Fibroblast of the conjunctiva (primary cell): ENCODE data around the gene DTNA.
A peak's percentile ranks its signal among the peaks of the same experiment; 100 is the strongest.

ENCODE experiments used
- DNase-seq: peaks from one replicate; pipeline ENCODE4 v3.0.0-alpha.2; 2010; ENCODE audit warnings: low read depth

DTNA gene

DNA sequence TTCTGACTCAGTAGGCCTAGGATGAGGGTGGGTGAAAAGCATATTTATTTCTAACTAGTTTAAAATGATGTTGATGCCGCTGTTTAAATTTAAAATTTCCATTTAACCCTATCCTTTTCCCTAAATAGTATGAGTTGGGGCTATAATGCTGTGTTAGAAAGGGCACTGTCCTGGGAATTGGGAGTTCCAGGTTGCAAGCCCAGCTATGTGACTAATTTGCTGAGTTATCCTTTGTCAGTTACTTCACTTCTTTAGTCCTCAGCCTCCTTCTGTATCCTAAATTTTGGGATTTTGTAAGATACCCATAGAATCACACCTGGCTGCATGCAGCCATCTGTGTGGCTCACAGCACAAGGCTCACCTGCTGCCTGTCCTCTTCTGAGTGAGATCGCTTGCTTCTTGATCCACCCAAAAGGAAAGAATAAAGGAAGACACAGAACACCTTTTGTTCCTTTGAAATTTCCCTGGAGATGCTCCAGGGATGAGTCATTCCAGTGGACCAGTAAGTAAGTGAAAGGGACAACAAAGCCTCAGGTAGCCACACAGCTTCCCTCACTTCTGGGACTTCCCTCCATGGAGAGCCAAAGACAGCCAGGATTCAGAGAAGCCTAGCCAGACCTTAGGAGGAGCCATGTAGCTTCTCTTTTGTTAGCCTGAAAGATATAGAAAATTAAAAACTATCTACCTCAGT lies 97.2 kb downstream of the DTNA start:
- no peak for DNase-seq

DNA sequence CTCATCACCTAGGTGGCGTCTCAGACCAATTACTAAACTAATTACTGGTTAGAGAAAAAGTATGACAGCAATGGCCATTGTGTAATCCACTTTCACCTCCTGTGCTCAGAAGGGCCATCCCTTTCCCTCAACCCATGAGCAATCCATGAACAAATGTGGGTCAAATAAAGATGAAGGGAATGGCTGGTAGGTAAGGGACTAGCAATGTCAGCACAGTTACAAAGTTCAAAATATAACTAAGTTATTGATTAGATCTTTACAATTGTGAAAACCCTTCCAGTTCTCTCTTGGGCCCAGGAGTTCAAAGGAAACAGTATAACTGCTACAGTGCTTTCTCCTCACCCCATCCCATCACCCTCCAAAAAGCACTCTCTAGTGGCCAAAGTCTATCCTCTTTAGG lies 98.3 kb downstream of the DTNA start:
- no peak for DNase-seq

DNA sequence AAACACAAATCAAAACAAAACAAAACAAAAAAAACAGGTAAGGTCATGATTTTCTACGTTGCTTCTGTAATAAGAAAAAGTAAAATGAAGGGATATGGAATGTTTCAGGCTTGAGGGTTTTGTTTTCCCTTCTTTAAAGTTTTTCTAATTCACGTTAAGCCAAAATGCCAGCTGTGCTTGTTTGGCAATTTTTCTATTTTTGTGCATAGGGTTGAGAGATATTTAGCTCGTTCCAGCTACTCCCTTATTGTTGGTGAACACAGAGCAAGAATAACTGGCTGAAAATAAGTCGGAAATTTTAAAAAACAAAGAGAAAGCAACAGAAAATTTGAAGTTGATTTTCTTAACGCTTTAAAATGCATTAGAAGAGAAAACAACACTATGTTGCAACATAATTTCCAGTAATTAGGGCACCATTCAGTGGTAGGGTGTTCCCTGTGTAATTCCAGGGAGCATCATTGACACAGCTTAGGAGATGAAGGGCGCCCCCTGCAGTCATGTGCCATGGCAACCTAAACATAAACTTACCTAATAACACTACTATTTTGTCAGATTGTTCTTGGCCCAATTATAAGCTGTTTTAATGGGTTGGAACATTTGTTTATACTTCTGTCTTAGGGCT lies 99.5 kb downstream of the DTNA start:
- DNase-seq: peak; percentile 43

DNA sequence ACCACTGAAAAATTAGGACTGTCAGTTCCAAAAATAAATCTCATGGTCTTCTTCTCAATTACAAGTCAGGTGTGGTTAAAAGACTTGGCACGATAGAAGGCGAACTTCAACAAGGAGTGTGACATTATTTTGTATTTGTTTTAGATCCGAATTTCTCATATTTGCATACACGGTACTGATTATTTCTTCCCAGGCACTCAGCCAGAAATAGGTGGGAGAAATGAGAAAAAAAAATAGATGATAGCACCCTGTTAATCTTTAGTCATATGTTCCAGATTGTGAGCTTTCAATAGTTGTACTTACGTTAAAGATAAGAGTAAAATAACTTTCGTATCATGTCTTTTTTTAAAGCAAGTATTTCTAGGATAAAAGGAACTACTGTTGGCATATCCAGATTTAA lies 106.1 kb downstream of the DTNA start:
- DNase-seq: no peak

DNA sequence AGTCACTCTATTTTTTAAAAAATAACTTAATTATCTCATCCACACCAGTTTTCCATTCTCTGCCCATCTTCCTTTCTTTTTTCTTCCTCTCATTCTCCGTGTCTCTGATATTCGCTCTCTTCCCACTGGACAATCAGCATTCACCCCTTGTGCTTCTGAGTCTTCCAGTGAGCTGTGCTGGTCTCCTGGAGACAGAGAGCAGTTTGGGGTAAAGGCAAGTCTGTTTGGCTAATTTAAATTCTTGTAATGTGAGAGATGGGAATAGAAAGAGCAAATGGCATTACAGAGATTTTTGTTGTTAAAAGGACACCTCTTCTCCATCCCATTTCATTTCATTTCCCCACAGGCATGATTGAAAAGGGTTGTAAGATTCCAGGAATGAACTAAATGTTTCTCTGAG lies 107.5 kb downstream of the DTNA start:
- no peak for DNase-seq

DNA sequence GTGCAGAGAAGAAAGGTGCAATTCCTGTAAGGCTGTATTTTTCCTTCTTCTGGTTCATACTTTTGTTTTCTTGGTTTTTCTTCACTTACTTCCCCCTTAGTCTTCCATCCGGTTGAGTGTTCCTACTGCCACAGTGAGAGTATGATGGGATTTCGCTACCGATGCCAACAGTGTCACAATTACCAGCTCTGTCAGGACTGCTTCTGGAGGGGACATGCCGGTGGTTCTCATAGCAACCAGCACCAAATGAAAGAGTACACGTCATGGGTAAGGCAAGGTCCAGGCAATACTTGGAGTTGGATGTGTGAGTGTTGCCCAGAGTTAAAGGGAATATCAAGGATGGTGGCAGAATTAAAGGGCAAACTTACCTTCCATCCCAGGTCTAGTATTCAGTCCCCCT lies 108.0 kb downstream of the DTNA start:
- no peak for DNase-seq

DNA sequence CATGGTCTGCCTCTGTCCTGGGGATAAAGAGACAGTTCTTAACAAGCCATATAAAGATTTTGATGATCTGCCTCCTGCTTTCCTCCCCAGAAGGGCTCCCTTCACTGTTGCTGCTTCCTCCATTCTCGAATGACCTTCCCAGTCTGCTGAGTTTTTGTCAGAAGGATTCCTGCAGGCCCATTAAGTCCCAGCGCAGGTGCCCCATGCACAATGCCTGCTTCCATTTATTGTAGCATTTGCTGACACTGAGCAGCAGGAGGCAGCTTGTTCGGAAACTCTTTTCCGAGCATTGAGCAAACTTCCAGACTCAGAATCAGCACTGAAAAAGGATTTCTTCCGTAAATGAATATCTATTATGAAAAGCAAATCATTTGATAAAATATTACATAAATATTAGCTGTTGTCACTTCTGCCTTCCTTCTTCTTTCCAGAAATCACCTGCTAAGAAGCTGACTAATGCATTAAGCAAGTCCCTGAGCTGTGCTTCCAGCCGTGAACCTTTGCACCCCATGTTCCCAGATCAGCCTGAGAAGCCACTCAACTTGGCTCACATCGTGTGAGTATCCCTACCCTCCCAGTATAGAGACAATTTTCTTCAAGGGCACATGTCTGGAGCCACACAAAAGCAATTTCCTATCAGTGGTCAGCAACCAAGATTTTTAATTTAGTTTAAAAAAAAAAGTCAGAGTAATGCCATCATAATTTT lies 110.4 kb downstream of the DTNA start:
- DNase-seq: no peak

DNA sequence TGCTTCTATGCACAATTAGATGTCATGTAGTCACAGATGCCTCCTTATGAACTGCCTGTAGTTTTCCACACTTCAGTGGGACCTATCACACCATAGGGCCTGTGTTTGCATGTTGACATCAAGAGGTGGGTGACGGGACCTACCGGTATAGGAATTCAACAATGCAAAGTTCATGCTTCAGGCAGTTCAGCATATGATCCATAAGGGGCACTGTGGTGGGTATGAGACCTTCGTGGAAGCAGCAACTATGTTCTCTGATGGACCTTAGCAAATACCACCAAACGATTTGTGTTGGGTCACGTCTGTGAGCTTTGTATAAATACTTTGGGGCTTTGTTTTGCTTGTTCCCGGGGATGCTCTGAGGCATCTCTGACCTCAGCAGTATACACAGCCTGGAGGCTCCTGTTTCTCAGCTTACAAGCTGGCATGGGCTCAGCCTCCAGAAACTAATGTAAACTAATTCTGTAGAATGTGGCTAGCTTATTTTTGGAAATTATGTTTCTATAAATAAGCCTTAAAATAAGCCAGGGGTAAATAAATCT lies 111.6 kb downstream of the DTNA start:
- peak; percentile 6 for DNase-seq

DNA sequence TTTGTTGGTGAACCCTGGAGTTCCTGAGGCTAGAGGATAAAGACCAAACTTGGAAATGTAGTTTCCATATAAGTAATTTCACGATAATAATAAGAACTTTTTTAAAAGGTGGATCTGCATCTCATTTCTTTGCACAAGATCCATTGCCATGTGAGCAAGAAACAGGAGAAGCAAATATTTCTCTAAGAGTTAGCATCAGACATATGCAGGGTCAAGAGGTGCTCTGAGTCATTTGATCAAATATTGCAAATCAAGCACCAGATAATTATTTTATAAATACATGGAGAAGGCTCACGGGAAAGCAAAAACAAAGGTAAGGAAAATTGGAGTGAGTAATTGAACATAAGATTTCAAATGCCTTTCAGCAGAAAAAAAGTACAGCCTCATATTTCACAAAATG lies 118.0 kb downstream of the DTNA start:
- DNase-seq: no peak

DNA sequence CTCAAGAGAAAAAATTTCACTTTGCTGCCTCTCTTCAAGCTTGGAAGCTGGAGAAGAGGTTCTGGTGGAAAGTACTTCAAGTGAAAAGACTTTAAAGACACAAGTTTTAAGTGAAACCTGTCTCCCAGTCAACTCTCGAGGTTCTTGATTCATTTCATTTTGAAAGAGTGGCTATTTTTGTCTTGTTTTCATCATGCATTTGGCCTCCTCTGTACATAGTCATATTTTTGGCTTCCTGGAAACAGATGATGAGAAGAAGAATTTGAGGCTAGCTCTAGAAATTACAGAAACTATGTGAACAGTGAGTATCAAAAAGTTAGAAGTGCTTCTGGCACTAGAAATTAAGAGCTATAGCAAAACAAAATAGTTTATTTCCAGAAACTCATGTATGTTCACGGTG lies 124.8 kb downstream of the DTNA start:
- DNase-seq: no peak

DNA sequence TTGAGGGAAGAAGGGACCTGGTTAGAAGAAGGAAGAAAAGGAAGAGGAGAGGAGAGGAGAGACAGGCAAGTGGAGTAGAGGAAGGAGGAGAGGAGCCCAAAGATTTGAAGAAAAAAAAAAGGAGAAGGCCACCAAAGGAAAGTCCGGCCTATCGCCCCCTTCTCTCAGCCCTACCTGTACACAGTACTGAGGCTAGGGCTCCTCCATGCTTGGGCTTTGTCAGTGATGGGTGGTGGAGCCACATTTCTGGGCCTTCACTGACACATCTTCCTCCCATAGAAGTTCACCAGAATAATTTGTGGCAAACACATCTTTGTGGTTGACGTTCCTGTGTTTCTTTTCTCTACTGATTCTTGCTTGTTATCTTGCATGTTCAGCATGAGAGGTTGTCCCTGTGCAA lies 125.4 kb downstream of the DTNA start:
- no peak for DNase-seq

DNA sequence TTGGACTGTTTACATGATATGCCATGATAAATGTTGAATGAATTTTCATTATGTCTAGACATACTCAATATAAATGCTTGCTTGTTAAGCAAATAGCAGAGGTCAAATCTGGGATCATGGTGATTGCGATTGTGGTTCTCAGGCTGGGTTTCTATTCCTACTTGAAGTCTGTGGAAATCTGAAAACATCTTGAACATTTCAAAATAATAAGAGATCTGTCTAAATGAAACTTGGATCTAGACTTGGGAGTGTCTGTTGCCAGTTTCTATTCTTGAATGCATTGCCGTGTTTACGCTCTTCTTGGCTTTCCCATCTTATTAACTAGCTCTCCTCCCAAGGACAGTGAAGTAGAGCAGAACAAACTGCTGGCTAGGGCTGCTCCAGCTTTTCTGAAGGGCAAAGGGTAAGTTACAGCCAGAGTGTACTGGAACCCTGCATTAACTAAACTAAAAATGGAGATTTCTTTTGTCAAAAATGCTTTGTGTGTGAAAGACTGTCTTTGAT lies 127.7 kb downstream of the DTNA start:
- DNase-seq: no peak

DNA sequence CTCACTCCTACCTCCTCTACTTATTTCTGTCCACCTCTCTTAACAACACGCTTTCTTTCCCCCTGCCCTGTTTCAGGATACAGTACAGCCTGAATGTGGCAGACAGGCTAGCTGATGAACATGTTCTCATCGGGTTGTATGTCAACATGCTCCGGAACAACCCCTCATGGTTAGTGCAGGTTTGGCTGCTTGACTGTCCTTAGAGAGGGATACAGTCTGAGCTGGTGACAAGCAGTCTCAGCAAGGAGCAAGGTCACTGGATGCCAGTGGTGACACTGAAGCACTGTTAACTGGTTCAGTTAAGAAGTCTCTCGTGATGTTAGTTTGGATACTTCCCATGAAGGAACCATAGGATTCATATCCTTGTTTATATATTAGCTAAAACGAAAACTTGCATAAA lies 128.6 kb downstream of the DTNA start:
- DNase-seq: no peak

DNA sequence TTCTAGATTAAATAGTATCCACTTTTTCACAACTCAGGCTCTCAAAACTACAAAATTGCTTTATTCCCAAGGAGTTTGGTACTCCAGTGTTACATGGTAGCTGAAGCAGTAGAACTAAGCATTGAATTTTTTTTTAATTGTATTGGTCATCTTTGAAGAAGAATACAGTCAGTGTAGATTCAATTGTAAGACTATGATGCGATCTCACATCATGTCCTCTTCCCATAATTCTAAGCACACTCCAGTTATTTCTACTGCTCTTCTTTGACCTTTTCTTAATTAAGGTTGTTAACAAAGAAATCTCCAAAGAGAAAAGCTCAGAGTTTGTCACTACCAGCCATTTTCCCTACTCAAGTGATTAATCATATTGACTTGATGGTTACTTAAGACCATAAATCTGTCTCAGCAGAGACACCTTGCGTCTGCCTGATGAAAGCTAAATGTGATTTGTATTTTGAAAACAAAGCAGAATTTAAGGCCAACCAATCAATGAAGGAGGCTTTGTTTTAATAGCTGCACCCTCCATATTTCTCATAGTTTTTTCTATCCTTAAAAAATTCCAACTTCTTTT lies 130.2 kb downstream of the DTNA start:
- DNase-seq: no peak

DNA sequence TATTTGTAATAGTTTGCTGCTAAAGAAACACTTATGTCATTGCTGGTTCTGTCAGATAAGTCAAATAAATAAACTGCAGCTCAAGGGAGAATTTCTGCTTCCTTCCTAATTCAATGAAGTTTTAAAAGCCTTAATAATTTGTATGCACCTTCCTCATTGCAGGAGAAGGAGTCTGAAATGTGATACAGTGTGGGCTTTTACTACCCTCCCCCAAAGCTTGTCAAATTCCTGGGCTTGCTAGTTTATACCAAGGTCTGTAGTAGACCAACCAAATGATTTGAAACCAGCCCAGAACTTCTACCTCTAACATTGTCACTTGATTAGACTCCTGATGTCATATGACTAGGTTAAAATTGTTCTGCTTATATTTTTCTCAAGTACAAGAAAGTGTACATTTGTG lies 131.8 kb downstream of the DTNA start:
- no peak for DNase-seq

DNA sequence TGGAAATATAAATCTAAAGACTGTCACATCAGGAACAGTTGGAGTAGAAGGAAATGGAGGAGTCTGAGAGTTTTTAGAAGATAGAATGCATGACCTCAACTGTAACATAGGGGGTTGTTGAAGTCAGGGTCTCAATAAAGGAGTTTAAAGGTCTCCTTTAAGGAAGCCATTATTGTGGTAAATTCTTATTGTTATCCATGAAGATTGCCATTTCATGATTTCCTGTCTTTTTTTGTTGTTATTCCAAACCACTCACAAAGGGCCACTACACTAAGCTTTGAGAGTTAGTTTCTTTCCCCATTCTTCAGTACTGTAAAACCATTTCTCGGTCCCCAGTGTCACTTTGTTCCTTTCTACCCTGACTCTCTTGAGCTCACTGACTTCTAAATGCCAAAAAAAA lies 134.0 kb downstream of the DTNA start:
- no peak for DNase-seq

DNA sequence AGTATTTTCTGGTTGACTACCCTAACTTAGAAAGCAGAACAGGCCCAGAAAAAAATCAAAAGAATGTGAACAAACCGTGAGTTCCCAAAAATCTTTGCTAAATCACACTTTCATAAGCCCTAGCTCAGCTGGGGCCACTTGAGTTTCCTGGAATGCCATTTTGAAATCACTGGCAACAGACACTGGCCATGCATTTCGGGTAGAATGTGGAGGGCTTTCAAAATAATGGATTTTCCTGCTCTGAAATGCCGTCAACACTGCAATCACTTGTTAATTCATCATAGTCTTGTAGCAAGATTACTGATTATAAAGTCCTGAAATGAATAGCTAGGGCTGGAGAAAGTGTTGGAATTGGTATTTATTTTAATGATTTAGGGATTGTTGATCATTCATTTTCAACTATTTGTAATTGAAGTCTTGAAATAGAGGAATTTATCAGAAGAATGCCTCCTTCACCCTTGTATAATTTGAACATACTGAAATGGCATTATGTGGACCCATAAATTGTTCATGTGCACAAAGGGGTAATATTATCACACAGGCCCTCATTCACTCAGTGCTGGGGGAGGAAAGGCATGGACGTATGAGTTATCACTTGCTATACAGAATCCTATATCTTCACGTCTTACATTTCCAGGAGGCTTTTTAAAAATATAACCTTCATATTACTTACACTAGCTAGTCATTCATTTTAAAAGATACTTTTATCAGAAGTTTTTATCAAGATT lies 134.8 kb downstream of the DTNA start:
- DNase-seq: no peak

DNA sequence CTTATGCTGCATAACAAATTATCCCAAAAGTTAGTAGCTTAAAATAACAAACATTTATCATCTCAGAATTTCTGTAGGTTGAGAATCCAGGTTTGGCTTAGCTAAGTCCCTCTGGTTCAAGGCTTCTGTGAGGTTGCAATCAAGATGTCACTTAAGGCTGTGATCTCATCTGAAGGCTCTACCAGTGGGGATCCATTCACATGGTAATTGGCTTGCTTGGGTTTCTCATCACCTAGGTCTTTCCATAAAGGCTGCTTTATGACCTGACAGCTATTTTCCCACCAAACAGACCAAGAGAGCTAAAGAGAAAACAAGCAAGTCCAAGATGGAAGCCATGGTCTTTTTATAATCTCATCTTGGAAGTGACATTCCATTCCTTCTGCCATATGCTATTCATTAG lies 137.3 kb downstream of the DTNA start:
- DNase-seq: no peak

DNA sequence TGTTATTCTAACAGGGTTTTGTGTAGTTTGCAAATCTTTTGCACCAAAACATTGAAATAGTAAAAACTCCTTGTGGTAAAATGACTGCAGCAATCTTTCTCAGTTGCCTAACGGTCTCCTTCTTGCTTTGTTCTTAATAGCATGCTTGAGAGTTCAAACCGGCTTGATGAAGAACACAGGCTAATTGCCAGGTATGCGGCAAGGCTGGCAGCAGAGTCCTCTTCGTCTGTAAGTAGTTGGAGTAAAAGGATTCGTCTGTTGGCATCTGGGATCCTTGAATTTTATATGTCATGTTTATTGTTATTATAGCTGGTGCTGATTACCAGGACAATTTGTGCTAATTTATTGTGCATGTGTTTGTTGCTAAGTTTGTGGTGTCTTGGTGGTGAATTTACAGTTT lies 138.1 kb downstream of the DTNA start:
- DNase-seq: no peak

DNA sequence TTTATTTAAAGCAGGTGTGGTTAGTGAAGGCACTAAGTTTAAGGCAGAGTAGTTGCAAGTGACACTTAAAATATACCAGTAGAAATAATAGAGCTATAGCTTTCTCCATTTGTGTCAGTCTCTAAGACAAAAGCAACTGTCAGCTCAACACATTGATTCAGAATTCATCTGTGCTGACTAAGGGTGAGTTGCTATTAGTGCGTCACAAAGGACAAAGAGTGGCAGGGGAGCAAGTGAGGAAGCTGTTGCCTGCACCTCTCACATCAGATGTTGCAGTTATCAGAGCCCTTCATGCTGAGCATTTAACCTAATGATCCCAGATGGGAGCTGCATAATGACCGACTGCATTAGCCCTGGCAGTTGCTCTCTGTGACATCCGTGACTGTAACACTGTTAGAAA lies 138.6 kb downstream of the DTNA start:
- no peak for DNase-seq

DNA sequence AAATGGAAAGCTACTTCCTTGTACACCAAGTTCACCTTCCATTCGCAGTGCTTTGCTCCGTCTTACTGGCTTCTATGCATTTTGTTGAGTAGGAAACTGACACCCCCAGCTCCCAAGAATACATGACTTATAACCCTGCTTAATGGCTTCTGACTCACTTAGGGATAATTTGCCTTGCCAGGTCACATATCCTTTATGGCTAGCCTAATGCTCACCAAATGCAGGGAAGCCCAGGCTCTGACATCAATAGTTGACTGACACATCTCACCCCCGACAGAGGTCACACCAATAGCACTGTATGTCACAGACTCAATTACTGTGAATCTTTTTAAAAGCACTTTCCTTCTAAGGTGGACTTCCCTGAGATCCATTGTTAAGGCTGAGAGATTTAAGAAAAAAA lies 147.2 kb downstream of the DTNA start:
- no peak for DNase-seq

DNA sequence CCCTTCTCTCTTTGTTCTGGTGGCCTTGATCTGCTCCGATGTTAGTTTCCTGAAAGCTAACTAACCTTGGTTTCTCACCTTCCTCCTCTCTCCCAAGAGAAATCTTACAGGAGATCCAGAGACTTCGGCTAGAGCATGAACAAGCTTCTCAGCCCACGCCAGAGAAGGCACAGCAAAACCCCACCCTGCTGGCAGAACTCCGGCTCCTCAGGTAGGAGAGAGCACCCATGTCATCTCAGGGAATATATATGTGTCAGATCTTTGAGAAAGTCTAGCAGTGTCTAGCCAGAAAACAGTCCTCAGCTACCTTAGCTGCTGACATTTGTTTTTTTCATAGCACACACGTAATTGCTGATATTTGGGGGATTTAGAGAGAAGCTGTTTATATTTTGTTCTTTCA lies 148.1 kb downstream of the DTNA start:
- no peak for DNase-seq
